NCI-H2227 (cell line): ENCODE data around the gene SATB1.

Source experiments
- DNase-seq: peaks from one replicate; lab custom pipeline; 2025; ENCODE audit not compliant: unreplicated experiment; lab: John Stamatoyannopoulos, UW

The SATB1 gene

DNA sequence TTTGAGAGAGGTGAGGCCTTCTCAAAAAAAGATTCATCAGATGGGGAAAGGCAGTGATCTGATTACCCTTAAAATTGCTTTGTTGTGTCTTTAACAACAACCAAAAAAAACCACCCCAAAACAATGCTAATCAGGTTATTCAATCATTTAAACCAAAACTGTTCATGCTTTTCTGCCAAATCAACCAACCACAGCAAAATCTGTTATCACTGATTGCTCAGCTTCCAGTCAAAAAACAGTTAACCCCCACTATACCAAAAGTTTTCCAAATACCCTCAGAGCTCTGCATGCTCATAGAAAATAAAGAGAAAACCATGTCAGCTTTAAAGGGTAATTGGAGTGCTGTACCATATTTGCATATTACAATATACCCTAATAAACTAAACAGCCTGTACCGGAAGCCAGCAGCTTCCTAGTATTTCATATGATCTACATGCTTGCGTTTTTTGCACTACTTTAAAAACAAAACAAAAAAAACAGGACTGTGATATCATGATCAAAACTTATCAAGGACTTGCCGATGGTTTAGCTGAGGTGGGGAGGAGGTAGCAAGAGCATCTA, 22.8 kb downstream of the SATB1 start:
- DNase-seq = no peak

DNA sequence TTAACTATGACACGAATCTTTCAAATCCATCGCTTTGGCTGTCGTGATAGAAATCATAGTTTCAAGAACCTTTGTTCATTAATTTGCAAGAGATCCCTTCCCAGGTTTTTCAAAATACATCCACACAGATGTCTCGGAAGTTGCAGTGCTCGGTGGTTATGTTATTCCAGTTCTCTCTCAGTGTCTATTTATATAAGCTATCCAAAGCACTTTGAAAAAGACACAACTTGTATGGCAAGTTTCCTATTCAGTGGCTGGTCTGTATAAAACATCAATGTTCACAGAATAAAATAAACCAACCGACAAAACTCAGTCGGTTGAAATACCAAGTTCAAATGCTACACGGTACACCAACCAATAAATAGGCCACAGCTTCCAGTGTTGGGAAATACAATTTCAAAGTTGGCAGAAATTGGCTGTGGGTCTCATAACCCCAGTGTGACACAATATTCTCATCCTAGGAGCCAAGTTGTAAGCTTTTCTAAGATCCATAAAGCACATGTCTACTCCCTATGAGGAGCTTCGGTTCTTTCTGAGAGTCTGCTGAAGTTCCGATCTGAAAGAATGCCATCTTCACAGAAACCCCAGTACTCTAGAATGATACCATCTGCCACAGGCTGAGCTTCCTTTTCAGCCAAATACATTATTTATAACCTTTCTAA, 23.7 kb downstream of the SATB1 start:
- no peak for DNase-seq

GRCh38 chr3:18398448-18398847, 26.7 kb downstream of the SATB1 start:
- DNase-seq = no peak

DNA sequence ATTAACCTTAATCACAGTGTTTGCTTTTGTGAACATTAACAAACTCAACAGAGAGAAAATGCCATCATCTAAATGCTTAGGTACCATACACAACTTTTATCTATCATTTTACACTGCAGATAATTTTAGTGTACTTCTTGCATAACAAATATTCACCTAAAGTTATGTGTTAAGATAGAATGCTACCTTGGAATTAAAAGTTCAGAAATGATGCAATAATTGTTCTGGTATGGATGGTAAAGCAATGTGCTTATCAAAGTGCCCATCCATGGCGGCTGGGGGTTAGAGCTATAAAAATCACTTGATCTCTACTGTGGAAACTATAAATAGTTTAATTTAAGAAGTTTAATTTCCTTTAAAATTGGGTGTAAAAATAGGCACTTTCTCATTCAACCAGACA, 28.7 kb downstream of the SATB1 start:
- no peak for DNase-seq

GRCh38 chr3:18394384-18394995, 30.6 kb downstream of the SATB1 start:
- no peak for DNase-seq

- no peak for DNase-seq
Measured at GRCh38 chr3:18393906-18394305, 31.2 kb downstream of the SATB1 start.

- no peak for DNase-seq
Measured at GRCh38 chr3:18390024-18390660, 35.0 kb downstream of the SATB1 start.

DNA sequence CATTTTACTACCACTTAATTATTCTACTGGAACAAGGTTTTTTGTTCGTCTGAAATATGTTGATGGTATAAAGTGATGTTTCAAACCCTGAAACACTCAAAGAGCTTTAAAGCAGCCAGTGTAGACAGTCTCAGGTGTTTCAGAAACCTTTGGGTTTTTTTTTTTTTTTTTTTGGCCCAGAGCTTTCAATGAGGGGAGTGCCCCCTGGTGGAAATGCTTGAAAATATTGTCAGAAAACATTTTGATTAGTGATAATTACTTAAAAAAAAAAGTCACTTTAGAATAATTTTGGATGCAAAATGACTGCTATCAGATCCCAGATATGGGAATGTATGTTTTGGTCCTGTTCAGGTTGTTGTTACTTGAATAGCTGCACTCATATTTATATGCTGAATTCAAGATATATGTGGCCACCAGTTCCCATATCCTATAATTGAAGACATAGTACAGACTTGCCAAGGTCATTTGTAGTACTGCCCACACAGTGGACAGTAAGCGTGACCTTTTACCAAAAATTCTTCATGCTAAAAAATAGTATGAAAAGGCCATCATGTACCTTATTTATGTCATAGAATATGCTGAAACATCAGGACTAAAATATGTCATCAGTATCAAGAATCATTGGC, 35.9 kb downstream of the SATB1 start:
- DNase-seq = peak; percentile 28

GRCh38 chr3:18386274-18386890, 38.8 kb downstream of the SATB1 start:
- DNase-seq = no peak

DNA sequence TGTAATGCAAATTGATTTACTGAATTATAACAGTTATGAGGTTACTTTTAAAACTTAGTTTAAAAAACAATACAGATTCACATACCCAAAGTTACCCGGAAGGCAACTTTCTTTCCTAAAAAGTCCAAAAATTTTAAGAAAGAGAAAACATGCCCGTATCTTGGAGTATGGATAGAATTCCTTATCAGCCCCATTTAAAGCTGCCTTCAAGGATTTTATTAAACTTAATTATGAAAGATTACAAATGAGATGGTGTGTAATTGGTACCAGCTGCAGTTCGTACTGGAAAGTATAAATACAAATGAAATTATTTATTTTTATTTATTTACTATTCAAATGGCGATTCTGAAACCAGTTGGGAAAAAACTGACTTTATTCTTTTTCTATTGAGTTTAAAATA, 39.4 kb downstream of the SATB1 start:
- no peak for DNase-seq

- no peak for DNase-seq
Measured at GRCh38 chr3:18382760-18383369, 42.3 kb downstream of the SATB1 start.

DNA sequence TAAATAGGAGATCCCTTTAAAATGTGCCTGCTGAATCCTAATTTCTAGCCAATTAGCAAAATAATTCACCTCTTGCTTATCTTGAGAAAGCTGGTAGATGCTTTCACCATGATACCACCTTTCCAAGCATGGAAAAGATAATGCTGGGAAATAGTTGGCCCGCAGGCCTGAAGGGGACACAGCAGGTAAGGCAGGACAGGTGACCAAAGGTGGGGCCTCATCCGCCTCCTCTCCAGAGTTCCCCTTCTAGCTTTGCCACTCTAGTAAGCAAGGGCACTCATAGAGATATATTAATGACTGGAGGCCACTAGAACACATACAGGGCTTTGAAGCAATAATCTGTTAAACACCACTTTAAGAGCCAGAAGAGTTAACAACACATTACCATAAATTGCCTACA, 45.5 kb downstream of the SATB1 start:
- no peak for DNase-seq

GRCh38 chr3:18378218-18378617, 46.9 kb downstream of the SATB1 start:
- DNase-seq = no peak

- peak; percentile 39 for DNase-seq
Measured at GRCh38 chr3:18376682-18377081, 48.5 kb downstream of the SATB1 start.

DNA sequence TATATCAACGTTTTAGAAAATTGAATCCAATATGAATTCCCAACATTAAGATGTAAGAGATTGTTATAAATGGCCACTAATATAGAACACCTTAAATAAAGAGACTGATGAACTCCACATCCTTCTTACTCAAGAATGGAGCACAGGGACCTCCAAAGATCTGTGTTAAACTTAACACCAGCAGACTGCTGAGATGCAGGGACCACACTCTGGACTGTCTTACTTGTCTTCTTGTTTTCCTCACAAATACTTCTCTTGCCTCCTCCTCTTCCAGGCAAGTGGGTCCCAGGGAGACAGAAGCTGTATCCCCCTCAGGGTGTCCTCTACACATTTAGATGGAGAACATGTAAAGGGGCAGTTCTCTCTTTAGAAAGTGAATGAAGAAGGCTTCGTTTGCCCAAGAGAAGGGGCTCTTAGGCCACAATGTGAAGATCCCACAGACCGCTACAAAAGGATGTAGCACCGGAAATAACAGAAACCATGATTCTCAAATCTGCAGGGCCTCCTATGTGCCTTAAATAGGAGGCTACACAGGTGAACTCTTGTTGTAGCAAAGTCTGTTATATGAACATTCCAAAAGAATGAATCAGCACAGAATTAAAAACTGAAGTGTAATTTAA, 52.2 kb downstream of the SATB1 start:
- no peak for DNase-seq

DNA sequence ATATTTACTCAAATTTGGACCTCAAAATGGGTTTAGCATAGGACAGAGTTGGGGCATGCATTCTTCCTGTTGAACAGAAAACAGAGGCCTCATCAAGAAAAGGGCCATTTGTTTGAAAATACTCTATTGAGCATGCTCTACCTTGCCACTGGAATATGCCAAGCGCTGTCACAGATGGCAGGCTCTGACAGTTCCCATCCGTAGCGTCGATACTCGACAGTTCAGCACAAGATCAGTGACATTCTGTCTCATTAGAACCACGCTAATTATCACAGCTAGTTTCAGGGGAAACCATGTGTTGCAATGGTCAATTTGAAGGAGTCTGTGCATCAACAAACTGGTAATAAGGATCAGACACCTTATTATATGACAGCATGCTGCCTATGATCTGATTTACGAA, 54.5 kb downstream of the SATB1 start:
- no peak for DNase-seq

DNA sequence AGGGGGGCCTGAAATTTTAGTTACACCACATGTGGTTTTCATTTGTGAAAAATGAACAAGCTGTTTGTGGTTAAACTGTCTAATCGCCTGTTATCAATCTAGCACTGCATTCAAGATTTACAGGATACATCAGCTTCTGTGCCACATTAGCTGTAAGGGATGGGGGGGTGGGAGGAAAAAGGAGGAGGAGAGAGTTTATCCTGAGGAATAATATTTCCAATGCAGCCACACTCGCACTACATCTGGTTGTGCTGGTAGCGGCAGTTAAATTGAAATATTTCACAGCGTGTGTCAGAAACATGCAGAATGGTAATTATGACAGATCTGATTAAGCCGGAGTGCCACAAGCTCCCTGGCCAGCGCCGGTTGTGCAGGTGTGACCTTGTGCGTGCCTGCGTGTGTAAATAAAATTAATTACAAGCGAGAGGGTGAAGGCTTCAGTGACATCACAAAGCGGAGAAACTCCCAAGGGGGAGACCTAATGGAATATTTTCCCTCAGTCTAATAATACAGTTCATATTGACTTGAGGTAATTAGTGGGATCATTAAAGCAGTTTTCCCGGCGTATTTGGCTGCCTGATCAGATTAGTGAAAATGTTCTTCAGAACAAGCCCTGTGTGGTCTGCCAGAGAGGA, 55.5 kb downstream of the SATB1 start:
- no peak for DNase-seq

DNA sequence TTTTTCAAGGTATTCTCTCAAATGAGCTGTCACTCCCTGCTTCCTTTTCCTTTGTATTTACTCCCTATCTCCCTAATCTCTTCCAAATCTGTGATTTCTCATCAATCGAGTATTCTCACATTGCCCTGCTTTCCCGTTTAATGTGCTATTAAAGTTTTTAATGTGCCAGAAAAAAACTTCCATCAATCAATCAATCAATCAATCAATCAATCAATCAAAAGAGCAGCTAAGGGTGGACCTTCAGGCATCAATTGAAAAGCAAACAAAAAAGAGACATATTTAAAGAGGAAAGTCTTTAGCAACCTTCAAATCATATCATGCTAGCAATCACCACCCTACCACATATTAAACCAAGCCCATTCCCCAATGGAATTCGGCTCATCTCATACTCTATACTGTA, 58.9 kb downstream of the SATB1 start:
- no peak for DNase-seq

GRCh38 chr3:18363338-18363737, 61.8 kb downstream of the SATB1 start:
- no peak for DNase-seq

GRCh38 chr3:18357747-18358146, 67.4 kb downstream of the SATB1 start:
- DNase-seq = no peak
